WTC11 (cell line): Measurements from ENCODE around the gene SDR42E2. TPM values are rescaled to one million over a fixed set of nuclear protein-coding genes. Genes with fewer than 3 reads are reported as not detected.

ENCODE experiments used
- ATF2 ChIP-seq: sonication (generic); formaldehyde crosslinking; IDR thresholded peaks from 2 replicates; pipeline ENCODE4 v1.8.1; 2022; ENCODE audit warnings: low read depth, missing genetic modification reagents, borderline replicate concordance
- ATF3 ChIP-seq: sonication (generic); formaldehyde crosslinking; conservative IDR thresholded peaks from 2 replicates; pipeline ENCODE4 v1.8.1; 2022; ENCODE audit warnings: mild to moderate bottlenecking, missing genetic modification reagents
- ELF4 ChIP-seq: sonication (generic); formaldehyde crosslinking; IDR thresholded peaks from 2 replicates; pipeline ENCODE4 v1.8.1; 2022; ENCODE audit warnings: low read depth, mild to moderate bottlenecking, moderate library complexity, missing genetic modification reagents
- GRHL2 ChIP-seq: fragments of 250-450 bp; sonication (Bioruptor Pico); IDR thresholded peaks from 2 replicates; pipeline ENCODE4 v1.8.0; 2022; ENCODE audit warnings: mild to moderate bottlenecking, moderate library complexity; ENCODE audit not compliant: insufficient replicate concordance, severe bottlenecking
- IRF1 ChIP-seq: sonication (generic); formaldehyde crosslinking; IDR thresholded peaks from 2 replicates; pipeline ENCODE4 v1.8.0; 2023; ENCODE audit warnings: missing genetic modification reagents
- NFATC4 ChIP-seq: fragments of 250-450 bp; sonication (Bioruptor Pico); IDR thresholded peaks from 2 replicates; pipeline ENCODE4 v1.9.0; 2021; ENCODE audit warnings: mild to moderate bottlenecking
- NR1H2 ChIP-seq: sonication (generic); formaldehyde crosslinking; IDR thresholded peaks from 2 replicates; pipeline ENCODE4 v1.9.0; 2021; ENCODE audit warnings: mild to moderate bottlenecking, moderate library complexity, missing genetic modification reagents
- NR3C1 ChIP-seq: sonication (generic); formaldehyde crosslinking; conservative IDR thresholded peaks from 2 replicates; pipeline ENCODE4 v1.8.1; 2023; ENCODE audit warnings: low read depth, mild to moderate bottlenecking, missing genetic modification reagents
- PRRX2 ChIP-seq: fragments of 250-450 bp; sonication (Bioruptor Pico); IDR thresholded peaks from 2 replicates; pipeline ENCODE4 v1.8.0; 2021; ENCODE audit warnings: mild to moderate bottlenecking
- ZNF281 ChIP-seq: sonication (generic); formaldehyde crosslinking; IDR thresholded peaks from 2 replicates; pipeline ENCODE4 v1.8.0; 2023; ENCODE audit warnings: mild to moderate bottlenecking, missing genetic modification reagents
- ZNF512 ChIP-seq: sonication (generic); formaldehyde crosslinking; IDR thresholded peaks from 2 replicates; pipeline ENCODE4 v1.8.1; 2022; ENCODE audit warnings: missing genetic modification reagents, borderline replicate concordance
- total RNA-seq: library from RNA; stranded (reverse); gene quantifications from 3 replicates; pipeline ENCODE4 v1.2.3, GENCODE V29; 2021
- TF ChIP-seq, protein P1 (sequence below): fragments of 250-450 bp; sonication (Bioruptor Pico); IDR thresholded peaks from 2 replicates; pipeline ENCODE4 v1.9.0; 2021; ENCODE audit warnings: moderate library complexity, mild to moderate bottlenecking, inconsistent platforms, borderline replicate concordance
- TF ChIP-seq, protein P2 (sequence below): fragments of 250-450 bp; sonication (Bioruptor Pico); IDR thresholded peaks from 2 replicates; pipeline ENCODE4 v1.9.0; 2021; ENCODE audit warnings: mild to moderate bottlenecking
- TF ChIP-seq, protein P3 (sequence below): sonication (generic); formaldehyde crosslinking; conservative IDR thresholded peaks from 2 replicates; pipeline ENCODE4 v1.8.1; 2023; ENCODE audit warnings: mild to moderate bottlenecking, low read depth, missing genetic modification reagents, moderate library complexity

Gene SDR42E2
- total RNA-seq, 1 experiment from 2014 or later: 0.13 TPM

GRCh38 chr16:22206013-22206841 is 43.9 kb downstream of the SDR42E2 start, which contains the start of gene EEF2K (continued):
- TF ChIP-seq ATF2 (CRISPR knock-in tag) (no peak), ELF4 (CRISPR knock-in tag) (no peak), ZNF281 (no peak), NR3C1 (no peak), NFATC4 (CRISPR knock-in tag) (no peak), ZNF512 (CRISPR knock-in tag) (no peak), ATF3 (CRISPR knock-in tag) (no peak), NR1H2 (CRISPR knock-in tag) (no peak), PRRX2 (CRISPR knock-in tag) (peak; percentile 27; the same call in 1 of the 2 replicates), GRHL2 (CRISPR knock-in tag) (no peak), IRF1 (CRISPR knock-in tag) (no peak)
- TF ChIP-seq, protein P1, sequence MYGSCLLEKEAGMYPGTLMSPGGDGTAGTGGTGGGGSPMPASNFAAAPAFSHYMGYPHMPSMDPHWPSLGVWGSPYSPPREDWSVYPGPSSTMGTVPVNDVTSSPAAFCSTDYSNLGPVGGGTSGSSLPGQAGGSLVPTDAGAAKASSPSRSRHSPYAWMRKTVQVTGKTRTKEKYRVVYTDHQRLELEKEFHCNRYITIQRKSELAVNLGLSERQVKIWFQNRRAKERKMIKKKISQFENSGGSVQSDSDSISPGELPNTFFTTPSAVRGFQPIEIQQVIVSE: no peak
- TF ChIP-seq, protein P2, sequence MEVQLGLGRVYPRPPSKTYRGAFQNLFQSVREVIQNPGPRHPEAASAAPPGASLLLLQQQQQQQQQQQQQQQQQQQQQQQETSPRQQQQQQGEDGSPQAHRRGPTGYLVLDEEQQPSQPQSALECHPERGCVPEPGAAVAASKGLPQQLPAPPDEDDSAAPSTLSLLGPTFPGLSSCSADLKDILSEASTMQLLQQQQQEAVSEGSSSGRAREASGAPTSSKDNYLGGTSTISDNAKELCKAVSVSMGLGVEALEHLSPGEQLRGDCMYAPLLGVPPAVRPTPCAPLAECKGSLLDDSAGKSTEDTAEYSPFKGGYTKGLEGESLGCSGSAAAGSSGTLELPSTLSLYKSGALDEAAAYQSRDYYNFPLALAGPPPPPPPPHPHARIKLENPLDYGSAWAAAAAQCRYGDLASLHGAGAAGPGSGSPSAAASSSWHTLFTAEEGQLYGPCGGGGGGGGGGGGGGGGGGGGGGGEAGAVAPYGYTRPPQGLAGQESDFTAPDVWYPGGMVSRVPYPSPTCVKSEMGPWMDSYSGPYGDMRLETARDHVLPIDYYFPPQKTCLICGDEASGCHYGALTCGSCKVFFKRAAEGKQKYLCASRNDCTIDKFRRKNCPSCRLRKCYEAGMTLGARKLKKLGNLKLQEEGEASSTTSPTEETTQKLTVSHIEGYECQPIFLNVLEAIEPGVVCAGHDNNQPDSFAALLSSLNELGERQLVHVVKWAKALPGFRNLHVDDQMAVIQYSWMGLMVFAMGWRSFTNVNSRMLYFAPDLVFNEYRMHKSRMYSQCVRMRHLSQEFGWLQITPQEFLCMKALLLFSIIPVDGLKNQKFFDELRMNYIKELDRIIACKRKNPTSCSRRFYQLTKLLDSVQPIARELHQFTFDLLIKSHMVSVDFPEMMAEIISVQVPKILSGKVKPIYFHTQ (CRISPR knock-in tag): no peak
- TF ChIP-seq, protein P3, sequence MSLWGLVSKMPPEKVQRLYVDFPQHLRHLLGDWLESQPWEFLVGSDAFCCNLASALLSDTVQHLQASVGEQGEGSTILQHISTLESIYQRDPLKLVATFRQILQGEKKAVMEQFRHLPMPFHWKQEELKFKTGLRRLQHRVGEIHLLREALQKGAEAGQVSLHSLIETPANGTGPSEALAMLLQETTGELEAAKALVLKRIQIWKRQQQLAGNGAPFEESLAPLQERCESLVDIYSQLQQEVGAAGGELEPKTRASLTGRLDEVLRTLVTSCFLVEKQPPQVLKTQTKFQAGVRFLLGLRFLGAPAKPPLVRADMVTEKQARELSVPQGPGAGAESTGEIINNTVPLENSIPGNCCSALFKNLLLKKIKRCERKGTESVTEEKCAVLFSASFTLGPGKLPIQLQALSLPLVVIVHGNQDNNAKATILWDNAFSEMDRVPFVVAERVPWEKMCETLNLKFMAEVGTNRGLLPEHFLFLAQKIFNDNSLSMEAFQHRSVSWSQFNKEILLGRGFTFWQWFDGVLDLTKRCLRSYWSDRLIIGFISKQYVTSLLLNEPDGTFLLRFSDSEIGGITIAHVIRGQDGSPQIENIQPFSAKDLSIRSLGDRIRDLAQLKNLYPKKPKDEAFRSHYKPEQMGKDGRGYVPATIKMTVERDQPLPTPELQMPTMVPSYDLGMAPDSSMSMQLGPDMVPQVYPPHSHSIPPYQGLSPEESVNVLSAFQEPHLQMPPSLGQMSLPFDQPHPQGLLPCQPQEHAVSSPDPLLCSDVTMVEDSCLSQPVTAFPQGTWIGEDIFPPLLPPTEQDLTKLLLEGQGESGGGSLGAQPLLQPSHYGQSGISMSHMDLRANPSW (CRISPR knock-in tag): no peak
